ENCODE data around the gene LTF. TPM values are rescaled to one million over a fixed set of nuclear protein-coding genes. Genes with fewer than 3 reads are reported as not detected.

The LTF gene
- total and polyA plus RNA-seq, 9 of the 15 experiments (the other 6 are each of a cell fraction or from before 2014, with no cell fraction given) = 0.07 TPM; not detected in 8

GRCh38 chr3:46400000-46400734 is 64.5 kb downstream of the LTF start (continued):
- TF ChIP-seq RBM25 (IDR thresholded peaks at IDR 0.05; ENCODE audit: low read depth, low read length, severe bottlenecking) (no peak), SP1 (CRISPR knock-in tag; IDR thresholded peaks at IDR 0.05) (no peak), ZNF134 (CRISPR knock-in tag; conservative IDR thresholded peaks at IDR 0.05) (peak; percentile 50; the same call in 1 of the 2 replicates), GABPA (tag; conservative IDR thresholded peaks at IDR 0.05; ENCODE audit: low read depth) (no peak), TFAP4 (CRISPR knock-in tag; IDR thresholded peaks at IDR 0.05; ENCODE audit: borderline replicate concordance) (peak; percentile 98), AFF1 (IDR thresholded peaks at IDR 0.05; ENCODE audit: low read depth in 1 of 2, partially characterized antibody in 2 of 2) (peak; percentile 17 to 81)
- TF ChIP-seq, protein P1, sequence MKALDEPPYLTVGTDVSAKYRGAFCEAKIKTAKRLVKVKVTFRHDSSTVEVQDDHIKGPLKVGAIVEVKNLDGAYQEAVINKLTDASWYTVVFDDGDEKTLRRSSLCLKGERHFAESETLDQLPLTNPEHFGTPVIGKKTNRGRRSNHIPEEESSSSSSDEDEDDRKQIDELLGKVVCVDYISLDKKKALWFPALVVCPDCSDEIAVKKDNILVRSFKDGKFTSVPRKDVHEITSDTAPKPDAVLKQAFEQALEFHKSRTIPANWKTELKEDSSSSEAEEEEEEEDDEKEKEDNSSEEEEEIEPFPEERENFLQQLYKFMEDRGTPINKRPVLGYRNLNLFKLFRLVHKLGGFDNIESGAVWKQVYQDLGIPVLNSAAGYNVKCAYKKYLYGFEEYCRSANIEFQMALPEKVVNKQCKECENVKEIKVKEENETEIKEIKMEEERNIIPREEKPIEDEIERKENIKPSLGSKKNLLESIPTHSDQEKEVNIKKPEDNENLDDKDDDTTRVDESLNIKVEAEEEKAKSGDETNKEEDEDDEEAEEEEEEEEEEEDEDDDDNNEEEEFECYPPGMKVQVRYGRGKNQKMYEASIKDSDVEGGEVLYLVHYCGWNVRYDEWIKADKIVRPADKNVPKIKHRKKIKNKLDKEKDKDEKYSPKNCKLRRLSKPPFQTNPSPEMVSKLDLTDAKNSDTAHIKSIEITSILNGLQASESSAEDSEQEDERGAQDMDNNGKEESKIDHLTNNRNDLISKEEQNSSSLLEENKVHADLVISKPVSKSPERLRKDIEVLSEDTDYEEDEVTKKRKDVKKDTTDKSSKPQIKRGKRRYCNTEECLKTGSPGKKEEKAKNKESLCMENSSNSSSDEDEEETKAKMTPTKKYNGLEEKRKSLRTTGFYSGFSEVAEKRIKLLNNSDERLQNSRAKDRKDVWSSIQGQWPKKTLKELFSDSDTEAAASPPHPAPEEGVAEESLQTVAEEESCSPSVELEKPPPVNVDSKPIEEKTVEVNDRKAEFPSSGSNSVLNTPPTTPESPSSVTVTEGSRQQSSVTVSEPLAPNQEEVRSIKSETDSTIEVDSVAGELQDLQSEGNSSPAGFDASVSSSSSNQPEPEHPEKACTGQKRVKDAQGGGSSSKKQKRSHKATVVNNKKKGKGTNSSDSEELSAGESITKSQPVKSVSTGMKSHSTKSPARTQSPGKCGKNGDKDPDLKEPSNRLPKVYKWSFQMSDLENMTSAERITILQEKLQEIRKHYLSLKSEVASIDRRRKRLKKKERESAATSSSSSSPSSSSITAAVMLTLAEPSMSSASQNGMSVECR (CRISPR knock-in tag; IDR thresholded peaks at IDR 0.05) = 0 out of 2 replicates have a peak, but pooled peaks have one; percentile 32
- TF ChIP-seq, protein P2, sequence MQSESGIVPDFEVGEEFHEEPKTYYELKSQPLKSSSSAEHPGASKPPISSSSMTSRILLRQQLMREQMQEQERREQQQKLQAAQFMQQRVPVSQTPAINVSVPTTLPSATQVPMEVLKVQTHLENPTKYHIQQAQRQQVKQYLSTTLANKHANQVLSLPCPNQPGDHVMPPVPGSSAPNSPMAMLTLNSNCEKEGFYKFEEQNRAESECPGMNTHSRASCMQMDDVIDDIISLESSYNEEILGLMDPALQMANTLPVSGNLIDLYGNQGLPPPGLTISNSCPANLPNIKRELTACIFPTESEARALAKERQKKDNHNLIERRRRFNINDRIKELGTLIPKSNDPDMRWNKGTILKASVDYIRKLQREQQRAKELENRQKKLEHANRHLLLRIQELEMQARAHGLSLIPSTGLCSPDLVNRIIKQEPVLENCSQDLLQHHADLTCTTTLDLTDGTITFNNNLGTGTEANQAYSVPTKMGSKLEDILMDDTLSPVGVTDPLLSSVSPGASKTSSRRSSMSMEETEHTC (IDR thresholded peaks at IDR 0.05) = no peak
- TF ChIP-seq, protein P3, sequence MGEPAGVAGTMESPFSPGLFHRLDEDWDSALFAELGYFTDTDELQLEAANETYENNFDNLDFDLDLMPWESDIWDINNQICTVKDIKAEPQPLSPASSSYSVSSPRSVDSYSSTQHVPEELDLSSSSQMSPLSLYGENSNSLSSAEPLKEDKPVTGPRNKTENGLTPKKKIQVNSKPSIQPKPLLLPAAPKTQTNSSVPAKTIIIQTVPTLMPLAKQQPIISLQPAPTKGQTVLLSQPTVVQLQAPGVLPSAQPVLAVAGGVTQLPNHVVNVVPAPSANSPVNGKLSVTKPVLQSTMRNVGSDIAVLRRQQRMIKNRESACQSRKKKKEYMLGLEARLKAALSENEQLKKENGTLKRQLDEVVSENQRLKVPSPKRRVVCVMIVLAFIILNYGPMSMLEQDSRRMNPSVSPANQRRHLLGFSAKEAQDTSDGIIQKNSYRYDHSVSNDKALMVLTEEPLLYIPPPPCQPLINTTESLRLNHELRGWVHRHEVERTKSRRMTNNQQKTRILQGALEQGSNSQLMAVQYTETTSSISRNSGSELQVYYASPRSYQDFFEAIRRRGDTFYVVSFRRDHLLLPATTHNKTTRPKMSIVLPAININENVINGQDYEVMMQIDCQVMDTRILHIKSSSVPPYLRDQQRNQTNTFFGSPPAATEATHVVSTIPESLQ (CRISPR knock-in tag; IDR thresholded peaks at IDR 0.05) = peak; percentile 49; the same call in 1 of the 2 replicates
- TF ChIP-seq, protein P4, sequence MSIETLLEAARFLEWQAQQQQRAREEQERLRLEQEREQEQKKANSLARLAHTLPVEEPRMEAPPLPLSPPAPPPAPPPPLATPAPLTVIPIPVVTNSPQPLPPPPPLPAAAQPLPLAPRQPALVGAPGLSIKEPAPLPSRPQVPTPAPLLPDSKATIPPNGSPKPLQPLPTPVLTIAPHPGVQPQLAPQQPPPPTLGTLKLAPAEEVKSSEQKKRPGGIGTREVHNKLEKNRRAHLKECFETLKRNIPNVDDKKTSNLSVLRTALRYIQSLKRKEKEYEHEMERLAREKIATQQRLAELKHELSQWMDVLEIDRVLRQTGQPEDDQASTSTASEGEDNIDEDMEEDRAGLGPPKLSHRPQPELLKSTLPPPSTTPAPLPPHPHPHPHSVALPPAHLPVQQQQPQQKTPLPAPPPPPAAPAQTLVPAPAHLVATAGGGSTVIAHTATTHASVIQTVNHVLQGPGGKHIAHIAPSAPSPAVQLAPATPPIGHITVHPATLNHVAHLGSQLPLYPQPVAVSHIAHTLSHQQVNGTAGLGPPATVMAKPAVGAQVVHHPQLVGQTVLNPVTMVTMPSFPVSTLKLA (conservative IDR thresholded peaks at IDR 0.05) = no peak; a peak in 2 of 4 replicates

All from K562 (cell line).